Tibial artery (tissue), 4 donors: ENCODE measurements around the gene UPB1.

Source experiments
- DNase-seq, 2 donors: peaks; one replicate each; pipeline ENCODE4 v3.0.0-alpha.2; 2019
- H3K27ac ChIP-seq, 2 donors: fragments of 200-600 bp; sonication (generic) in 1 of 2; 1 replicate in 1 of 2; 2 replicates in 1 of 2; pipeline ENCODE4 v1.5.1; 2018 to 2019; ENCODE audit warnings: mild to moderate bottlenecking in 1 of 2
- H3K27me3 ChIP-seq, 2 donors: fragments of 200-600 bp; sonication (generic) in 1 of 2; one replicate each; pipeline versions ENCODE4 v1.5.1 to v1.6.0; 2016 to 2019
- H3K36me3 ChIP-seq, 3 donors: fragments of 200-600 bp; sonication (generic) in 2 of 3; one replicate each; pipeline ENCODE4 v1.5.1; 2016 to 2019; ENCODE audit warnings: mild to moderate bottlenecking in 2 of 3
- H3K4me1 ChIP-seq, 4 donors: fragments of 200-600 bp; sonication (generic) in 2 of 4; 1 replicate in 3 of 4; 2 replicates in 1 of 4; pipeline ENCODE4 v1.5.1; 2016 to 2019
- H3K4me3 ChIP-seq, 2 donors: fragments of 200-600 bp; sonication (generic) in 1 of 2; 1 replicate in 1 of 2; 2 replicates in 1 of 2; pipeline ENCODE4 v1.5.1; 2018 to 2019; ENCODE audit warnings: mild to moderate bottlenecking in 2 of 2
- H3K9me3 ChIP-seq, 3 donors: fragments of 200-600 bp; sonication (generic) in 1 of 3; one replicate each; pipeline ENCODE4 v1.5.1; 2016 to 2019
- CTCF ChIP-seq, 2 experiments: fragments of 200-600 bp in 1 of 2; fragments of 450-650 bp in 1 of 2; IDR thresholded peaks; one replicate each; pipeline ENCODE4 v1.5.1; 2017 to 2019; ENCODE audit warnings: antibody characterized with exemption in 2 of 2, mild to moderate bottlenecking in 1 of 2, moderate library complexity in 1 of 2
- intact Hi-C: fragments of 100-400 bp; cut with DNase I; formaldehyde crosslinking; loops from one replicate; pipeline ENCODE4 v1.15.0; 2023; ENCODE audit warnings: low total_unique reads

Gene UPB1

GRCh38 chr22:24453853-24454252, 41.3 kb upstream of the UPB1 start:
- Histone ChIP-seq H3K4me1 (peaks cover 0 to 7% (median 0%) of the 10 kb centered on the region in 4 donors), H3K4me3 (no peak overlapping the region), H3K27ac (no peak overlapping the region), H3K36me3 (no peaks in the 10 kb centered on the region), H3K27me3 (no peaks in the 10 kb centered on the region), H3K9me3 (no peaks in the 10 kb centered on the region)
- no peak for TF ChIP-seq CTCF (IDR thresholded peaks at IDR 0.05)
- intact Hi-C loops, result no loop called here
- no peak for DNase-seq

GRCh38 chr22:24455039-24455438, 40.1 kb upstream of the UPB1 start:
- DNase-seq, result no peak
- intact Hi-C loops, result no loop called here
- Histone ChIP-seq H3K4me3 (no peak overlapping the region), H3K27me3 (no peaks in the 10 kb centered on the region), H3K9me3 (no peaks in the 10 kb centered on the region), H3K36me3 (no peaks in the 10 kb centered on the region), H3K27ac (no peak overlapping the region), H3K4me1 (peaks cover 0 to 7% (median 0%) of the 10 kb centered on the region in 4 donors)
- no peak for TF ChIP-seq CTCF (IDR thresholded peaks at IDR 0.05)

- Histone ChIP-seq H3K36me3 (no peaks in the 10 kb centered on the region), H3K4me1 (peaks cover 0 to 7% (median 2%) of the 10 kb centered on the region in 4 donors), H3K27me3 (no peaks in the 10 kb centered on the region), H3K27ac (no peak overlapping the region), H3K4me3 (no peak overlapping the region), H3K9me3 (no peaks in the 10 kb centered on the region)
- no peak for TF ChIP-seq CTCF (IDR thresholded peaks at IDR 0.05)
- no peak for DNase-seq
- intact Hi-C loops, result no loop called here
Observed at GRCh38 chr22:24455751-24456426, 39.2 kb upstream of the UPB1 start.

GRCh38 chr22:24457894-24458420, 37.2 kb upstream of the UPB1 start:
- no peak for TF ChIP-seq CTCF (IDR thresholded peaks at IDR 0.05)
- Histone ChIP-seq H3K36me3 (no peaks in the 10 kb centered on the region), H3K4me3 (no peak overlapping the region), H3K4me1 (peaks cover 0 to 7% (median 2%) of the 10 kb centered on the region in 4 donors), H3K9me3 (no peaks in the 10 kb centered on the region), H3K27me3 (no peaks in the 10 kb centered on the region), H3K27ac (no peak overlapping the region)
- intact Hi-C loops, result no loop called here
- DNase-seq, result no peak

GRCh38 chr22:24459911-24460310, 35.2 kb upstream of the UPB1 start:
- Histone ChIP-seq H3K27ac (no peak overlapping the region), H3K36me3 (no peaks in the 10 kb centered on the region), H3K9me3 (no peaks in the 10 kb centered on the region), H3K4me3 (no peak overlapping the region), H3K4me1 (peaks cover 0 to 7% (median 2%) of the 10 kb centered on the region in 4 donors), H3K27me3 (no peaks in the 10 kb centered on the region)
- intact Hi-C loops, result no loop called here
- TF ChIP-seq CTCF (IDR thresholded peaks at IDR 0.05), result no peak
- no peak for DNase-seq
